GM12878 (cell line): Measurements from ENCODE around the gene MAPK13. TPM values are rescaled to one million over a fixed set of nuclear protein-coding genes. Genes with fewer than 3 reads are reported as not detected.

Experiments used
- ATAC-seq: fragments of 200-7000 bp; cut with Tn5 transposase; 3 replicates; pipeline ENCODE4 v1.9.1; 2020; ENCODE audit warnings: mild to moderate bottlenecking, moderate library complexity
- BruUV-seq: library from RNA; stranded (reverse); fragments of 400-500 nt; replicated peaks from 2 replicates; lab custom pipeline; 2021; lab: Mats Ljungman, UMichigan
- CTCF ChIA-PET: fragments of 300-600 bp; sonication (Branson Sonifier 250); formaldehyde crosslinking; extraction: SDS; loops from one replicate; lab custom pipeline; 2021; ENCODE audit warnings: inconsistent platforms; lab: Yijun Ruan, JAX
- POLR2A ChIA-PET: fragments of 350-600 bp; formaldehyde crosslinking; extraction: SDS; loops from one replicate; lab custom pipeline; 2021; ENCODE audit warnings: inconsistent platforms; lab: Charles Lee
- RAD21 ChIA-PET: fragments of 300-600 bp; sonication (Branson Sonifier 250); formaldehyde crosslinking; loops from one replicate; lab custom pipeline; 2023; ENCODE audit warnings: antibody characterized with exemption; ENCODE audit not compliant: unreplicated experiment; lab: Charles Lee
- SMC1A ChIA-PET: fragments of 300-600 bp; sonication (Branson Sonifier 250); formaldehyde crosslinking; loops from one replicate; lab custom pipeline; 2023; ENCODE audit not compliant: unreplicated experiment, uncharacterized antibody; lab: Charles Lee
- DNase-seq: peaks from one replicate; pipeline ENCODE4 v3.0.0-alpha.2; 2011; ENCODE audit warnings: low read depth, low spot score
- FAIRE-seq: peaks from 3 replicates; lab custom pipeline; 2011; peaks lifted over from hg19 to GRCh38; lab: Jason Lieb, UNC
- H2AFZ ChIP-seq: 2 replicates; pipeline ENCODE4 v1.6.0; 2011; ENCODE audit warnings: low read depth, low read length, control low read depth; ENCODE audit not compliant: control insufficient read depth
- H3K27ac ChIP-seq: 2 replicates; pipeline ENCODE4 v1.5.1; 2011; ENCODE audit warnings: control low read depth; ENCODE audit not compliant: control insufficient read depth, insufficient read depth
- H3K27me3 ChIP-seq, 2 experiments: replicated peaks in 1 of 2; 2 replicates each; pipeline versions ENCODE4 v1.6.0 to v1.6.1; 2011; ENCODE audit warnings: low read length in 1 of 2; ENCODE audit not compliant: control insufficient read depth in 2 of 2, insufficient read depth in 2 of 2
- H3K36me3 ChIP-seq, 2 experiments: 2 replicates each; pipeline ENCODE4 v1.5.1; 2011; ENCODE audit warnings: low read length in 1 of 2; ENCODE audit not compliant: control insufficient read depth in 2 of 2, insufficient read depth in 2 of 2
- H3K4me1 ChIP-seq: 2 replicates; pipeline ENCODE4 v1.6.1; 2011; ENCODE audit warnings: mild to moderate bottlenecking, low read length, moderate library complexity, mixed read lengths; ENCODE audit not compliant: control insufficient read depth, insufficient read depth
- H3K4me2 ChIP-seq: 2 replicates; pipeline ENCODE4 v1.6.0; 2011; ENCODE audit warnings: control low read depth; ENCODE audit not compliant: control insufficient read depth, insufficient read depth
- H3K4me3 ChIP-seq: fragments of 200-600 bp; sonication (generic); 2 replicates; pipeline ENCODE4 v1.5.1; 2016
- H3K79me2 ChIP-seq: 2 replicates; pipeline ENCODE4 v1.6.0; 2011; ENCODE audit warnings: low read length; ENCODE audit not compliant: control insufficient read depth, insufficient read depth
- H3K9ac ChIP-seq: 2 replicates; pipeline ENCODE4 v1.8.0; 2011; ENCODE audit warnings: low read length, control low read depth, mixed read lengths; ENCODE audit not compliant: control insufficient read depth, insufficient read depth
- H3K9me3 ChIP-seq: replicated peaks from 3 replicates; pipeline ENCODE4 v1.5.1; 2011; ENCODE audit warnings: mild to moderate bottlenecking, low read length; ENCODE audit not compliant: control insufficient read depth, insufficient read depth
- H4K20me1 ChIP-seq: 2 replicates; pipeline ENCODE4 v1.6.0; 2011; ENCODE audit not compliant: control insufficient read depth, insufficient read depth
- POLR2A ChIP-seq: IDR thresholded peaks from 2 replicates; pipeline ENCODE4 v1.6.1; 2011; ENCODE audit warnings: low read depth, mild to moderate bottlenecking, low read length
- ZNF207 ChIP-seq: fragments of 450-650 bp; IDR thresholded peaks from 2 replicates; pipeline ENCODE4 v1.6.1; 2014; ENCODE audit warnings: antibody characterized with exemption, mild to moderate bottlenecking, borderline replicate concordance
- WGBS: methylation state at CpG from one replicate; pipeline ENCODE4 v1.1.6; 2016; ENCODE audit warnings: low lambda C conversion rate; ENCODE audit not compliant: insufficient replicate concordance, insufficient coverage; ENCODE audit errors: missing lambda C conversion rate; 5-methylcytosine and 5-hydroxymethylcytosine counted together
- in situ Hi-C: fragments of 300-500 bp; cut with MboI; formaldehyde crosslinking; loops from 9 replicates; pipeline ENCODE4 v1.14.3; 2018; ENCODE audit warnings: mixed read lengths
- intact Hi-C: fragments of 100-400 bp; cut with micrococcal nuclease; formaldehyde crosslinking; loops from one replicate; pipeline ENCODE4 v1.14.2; 2022; ENCODE audit not compliant: unreplicated experiment
- polyA plus RNA-seq, 11 experiments: library from polyadenylated mRNA; depleted of rRNA in 4 of 11; unstranded in 6 of 11; stranded (reverse) in 5 of 11; fragments of >200 nt; fragmentation: Nextera tagmentation in 4 of 11; fragmentation: Illumina TruSeq in 1 of 11; extraction: Ambion mirVana in 4 of 11; extraction: Trizol in 1 of 11; gene quantifications; 1 replicate in 1 of 11; 2 replicates in 10 of 11; pipeline versions ENCODE4 v1.2.1 to v1.2.3, GENCODE V29; 2011 to 2016; ENCODE audit warnings: inconsistent platforms in 2 of 11, missing spikeins in 2 of 11, low read depth in 1 of 11
- total RNA-seq, 4 experiments: library from RNA; depleted of rRNA in 3 of 4; stranded (reverse); fragments of >200 nt in 3 of 4; fragmentation: Illumina TruSeq in 1 of 4; extraction: Trizol in 1 of 4; gene quantifications; 2 replicates each; pipeline versions ENCODE4 v1.2.1 to v1.2.3, GENCODE V29; 2013 to 2021
- TF ChIP-seq, protein P1 (sequence below): fragments of 150-350 bp; IDR thresholded peaks from 2 replicates; pipeline ENCODE4 v1.6.1; 2016; ENCODE audit warnings: low read depth, low read length

Gene MAPK13
- total and polyA plus RNA-seq, 10 of the 15 experiments (the other 5 are each of a cell fraction or from before 2014, with no cell fraction given), result 1.8 to 48.0 (median 37.5) TPM

DNA sequence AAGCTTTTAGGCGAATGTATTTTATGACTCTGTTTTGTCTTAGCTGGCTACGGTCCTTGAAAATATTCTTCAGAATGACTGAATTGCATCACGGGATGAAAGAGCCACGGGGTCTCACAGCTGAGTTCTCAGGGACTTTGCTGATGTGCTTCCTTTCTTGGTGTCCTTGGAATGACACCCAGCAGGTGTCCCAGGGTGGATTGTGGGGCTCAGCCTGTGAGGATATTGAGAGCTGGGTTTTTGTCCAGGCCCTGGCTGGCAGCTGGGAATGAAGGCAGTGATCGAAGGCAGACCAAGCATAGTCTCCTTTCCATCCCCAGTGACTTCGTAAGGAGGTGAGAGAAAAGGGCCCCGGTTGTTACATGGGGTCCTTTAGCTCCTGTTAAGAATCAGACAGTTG is 18.8 kb upstream of the MAPK13 start:
- in situ Hi-C loops (no loop called here), intact Hi-C loops (no loop called here)
- no peak overlapping the region for H2AFZ ChIP-seq
- DNase-seq, result no peak
- H3K79me2 ChIP-seq, result no peaks in the 10 kb centered on the region
- H3K9ac ChIP-seq, result no peak overlapping the region
- ATAC-seq, result no peak
- peaks cover 45% of the 10 kb centered on the region for H3K4me1 ChIP-seq
- ChIA-PET CTCF (interaction anchor here (0.8 to 4.1 kb wide), 3 partner anchors 8 to 15 kb away, joined by 3 to 33 read pairs (median 21); no protein-coding TSS in a partner anchor), POLR2A (interaction anchor here (0.6 to 1.4 kb wide), 2 partner anchors 60 to 1418 kb away, joined by 3 to 4 read pairs; no protein-coding TSS in a partner anchor), SMC1A (interaction anchor here (1.0 to 3.7 kb wide), 2 partner anchors 15 to 80 kb away, joined by 3 to 23 read pairs; no protein-coding TSS in a partner anchor), RAD21 (interaction anchor here (1.0 to 1.9 kb wide), 2 partner anchors 9 to 247 kb away, joined by 3 to 5 read pairs; no protein-coding TSS in a partner anchor)
- no TSS peak for BruUV-seq
- no peaks in the 10 kb centered on the region for H3K9me3 ChIP-seq
- FAIRE-seq, result no peak
- no peak overlapping the region for H3K4me2 ChIP-seq
- no peaks in the 10 kb centered on the region for H4K20me1 ChIP-seq
- no peak for TF ChIP-seq ZNF207
- TF ChIP-seq, protein P1, sequence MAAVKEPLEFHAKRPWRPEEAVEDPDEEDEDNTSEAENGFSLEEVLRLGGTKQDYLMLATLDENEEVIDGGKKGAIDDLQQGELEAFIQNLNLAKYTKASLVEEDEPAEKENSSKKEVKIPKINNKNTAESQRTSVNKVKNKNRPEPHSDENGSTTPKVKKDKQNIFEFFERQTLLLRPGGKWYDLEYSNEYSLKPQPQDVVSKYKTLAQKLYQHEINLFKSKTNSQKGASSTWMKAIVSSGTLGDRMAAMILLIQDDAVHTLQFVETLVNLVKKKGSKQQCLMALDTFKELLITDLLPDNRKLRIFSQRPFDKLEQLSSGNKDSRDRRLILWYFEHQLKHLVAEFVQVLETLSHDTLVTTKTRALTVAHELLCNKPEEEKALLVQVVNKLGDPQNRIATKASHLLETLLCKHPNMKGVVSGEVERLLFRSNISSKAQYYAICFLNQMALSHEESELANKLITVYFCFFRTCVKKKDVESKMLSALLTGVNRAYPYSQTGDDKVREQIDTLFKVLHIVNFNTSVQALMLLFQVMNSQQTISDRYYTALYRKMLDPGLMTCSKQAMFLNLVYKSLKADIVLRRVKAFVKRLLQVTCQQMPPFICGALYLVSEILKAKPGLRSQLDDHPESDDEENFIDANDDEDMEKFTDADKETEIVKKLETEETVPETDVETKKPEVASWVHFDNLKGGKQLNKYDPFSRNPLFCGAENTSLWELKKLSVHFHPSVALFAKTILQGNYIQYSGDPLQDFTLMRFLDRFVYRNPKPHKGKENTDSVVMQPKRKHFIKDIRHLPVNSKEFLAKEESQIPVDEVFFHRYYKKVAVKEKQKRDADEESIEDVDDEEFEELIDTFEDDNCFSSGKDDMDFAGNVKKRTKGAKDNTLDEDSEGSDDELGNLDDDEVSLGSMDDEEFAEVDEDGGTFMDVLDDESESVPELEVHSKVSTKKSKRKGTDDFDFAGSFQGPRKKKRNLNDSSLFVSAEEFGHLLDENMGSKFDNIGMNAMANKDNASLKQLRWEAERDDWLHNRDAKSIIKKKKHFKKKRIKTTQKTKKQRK, result no peak
- no peak for TF ChIP-seq POLR2A
- no peaks in the 10 kb centered on the region for H3K27me3 ChIP-seq
- no peak overlapping the region for H3K27ac ChIP-seq
- WGBS, result 99% methylated on average over 7 of the region's 7 CpGs
- H3K36me3 ChIP-seq, result peaks cover 1 to 13% of the 10 kb centered on the region in 2 experiments; a peak in 3 of 4 replicates
- no peak overlapping the region for H3K4me3 ChIP-seq
